ENCODE measurements around the gene DOCK2. TPM values are rescaled to one million over a fixed set of nuclear protein-coding genes. Genes with fewer than 3 reads are reported as not detected.

Gene DOCK2
- total RNA-seq, 1 experiment from 2014 or later = 4.6 TPM

DNA sequence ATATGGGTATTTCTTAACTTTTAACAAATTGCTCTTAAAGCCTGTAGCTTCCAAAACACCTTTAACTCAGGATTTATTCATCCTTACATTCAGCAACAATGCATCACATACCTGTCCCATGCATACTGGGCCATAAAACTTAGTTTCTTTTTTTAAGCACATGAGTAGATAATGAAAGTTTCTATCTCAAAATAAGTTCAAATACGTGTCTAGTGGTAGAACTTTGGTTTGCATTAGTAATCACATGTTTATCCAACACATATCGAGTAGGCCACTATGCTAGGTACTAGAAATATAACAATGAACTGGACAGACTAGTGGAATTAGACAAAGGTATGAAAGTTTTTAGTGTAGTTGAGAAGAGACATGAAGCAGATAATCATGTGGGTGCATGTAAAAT is 99.6 kb downstream of the DOCK2 start:
- no peak overlapping the region for H3K4me3 Mint-ChIP-seq
- no peak overlapping the region for H3K27ac Mint-ChIP-seq
- H3K27me3 Mint-ChIP-seq (ENCODE audit: low read depth) = no peaks in the 10 kb centered on the region
- peaks cover 3% of the 10 kb centered on the region; the same call in 1 of the 2 replicates for H3K36me3 Mint-ChIP-seq
- POLR2A ChIA-PET = no interaction called here
- CTCF ChIA-PET = no interaction called here
- H3K4me1 Mint-ChIP-seq = no peaks in the 10 kb centered on the region
- H3K9me3 Mint-ChIP-seq = peaks cover 4% of the 10 kb centered on the region
- ATAC-seq (no peak), DNase-seq (ENCODE audit: low spot score) (no peak)
- TF ChIP-seq SP1 (CRISPR knock-in tag; conservative IDR thresholded peaks at IDR 0.05) (no peak), TEAD4 (CRISPR knock-in tag; IDR thresholded peaks at IDR 0.05) (no peak), ZNF138 (CRISPR knock-in tag; conservative IDR thresholded peaks at IDR 0.05) (no peak), IRF2 (CRISPR knock-in tag; IDR thresholded peaks at IDR 0.05; ENCODE audit: borderline replicate concordance, low read depth) (no peak), OVOL2 (CRISPR knock-in tag; IDR thresholded peaks at IDR 0.05; ENCODE audit: borderline replicate concordance) (no peak)
- TF ChIP-seq, protein P1, sequence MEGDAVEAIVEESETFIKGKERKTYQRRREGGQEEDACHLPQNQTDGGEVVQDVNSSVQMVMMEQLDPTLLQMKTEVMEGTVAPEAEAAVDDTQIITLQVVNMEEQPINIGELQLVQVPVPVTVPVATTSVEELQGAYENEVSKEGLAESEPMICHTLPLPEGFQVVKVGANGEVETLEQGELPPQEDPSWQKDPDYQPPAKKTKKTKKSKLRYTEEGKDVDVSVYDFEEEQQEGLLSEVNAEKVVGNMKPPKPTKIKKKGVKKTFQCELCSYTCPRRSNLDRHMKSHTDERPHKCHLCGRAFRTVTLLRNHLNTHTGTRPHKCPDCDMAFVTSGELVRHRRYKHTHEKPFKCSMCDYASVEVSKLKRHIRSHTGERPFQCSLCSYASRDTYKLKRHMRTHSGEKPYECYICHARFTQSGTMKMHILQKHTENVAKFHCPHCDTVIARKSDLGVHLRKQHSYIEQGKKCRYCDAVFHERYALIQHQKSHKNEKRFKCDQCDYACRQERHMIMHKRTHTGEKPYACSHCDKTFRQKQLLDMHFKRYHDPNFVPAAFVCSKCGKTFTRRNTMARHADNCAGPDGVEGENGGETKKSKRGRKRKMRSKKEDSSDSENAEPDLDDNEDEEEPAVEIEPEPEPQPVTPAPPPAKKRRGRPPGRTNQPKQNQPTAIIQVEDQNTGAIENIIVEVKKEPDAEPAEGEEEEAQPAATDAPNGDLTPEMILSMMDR (IDR thresholded peaks at IDR 0.05) = no peak

DNA sequence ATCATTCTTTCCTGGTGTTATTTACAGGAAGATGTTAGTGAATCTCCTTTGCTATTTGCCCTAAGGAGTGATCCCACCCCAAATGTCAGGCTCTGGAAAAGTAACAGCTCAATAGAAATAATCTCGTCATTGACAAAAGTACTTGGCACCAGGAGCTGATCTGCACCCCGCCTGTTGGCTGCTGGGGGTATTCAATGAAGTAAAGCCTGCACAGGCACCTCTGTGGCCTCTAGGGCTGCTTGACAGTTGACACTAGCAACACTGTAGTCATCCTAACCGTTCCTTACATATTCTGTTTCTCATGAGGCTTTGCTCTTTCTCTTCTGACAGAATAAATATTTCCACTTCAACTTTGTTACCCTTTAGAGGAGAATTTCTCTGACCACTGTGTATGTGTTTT is 103.4 kb downstream of the DOCK2 start:
- ChIA-PET POLR2A (no interaction called here), CTCF (interaction anchor here (0.9 kb wide), 1 partner anchor 240 kb away, joined by 4 read pairs; the partner anchor contains the start of gene INSYN2B)

DNA sequence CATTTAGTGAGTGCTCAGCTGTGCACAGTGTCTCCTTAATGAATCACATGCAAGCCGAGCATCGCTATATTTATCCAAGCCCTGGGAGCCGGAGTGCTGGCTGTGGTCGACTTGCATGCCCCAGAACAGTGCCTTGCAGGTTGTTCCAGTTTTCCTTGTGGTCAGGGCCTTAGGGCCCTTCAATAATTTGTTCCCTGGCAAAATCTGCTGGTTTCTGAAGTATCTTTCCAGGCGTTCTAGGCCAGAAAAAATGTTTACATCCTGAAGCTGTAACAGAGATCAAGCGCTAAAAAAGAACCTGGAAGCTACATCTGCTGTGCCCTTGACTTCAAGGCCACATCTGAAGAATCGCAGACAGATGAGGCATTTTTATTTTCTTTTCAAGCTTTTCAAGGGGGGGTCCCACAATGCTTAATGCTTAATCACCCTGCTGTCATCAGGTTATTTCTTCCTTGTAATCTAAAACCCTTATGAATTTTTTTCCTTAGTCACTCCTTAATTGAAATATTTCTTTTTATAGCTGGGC is 105.8 kb downstream of the DOCK2 start:
- TF ChIP-seq ESRRA (CRISPR knock-in tag; IDR thresholded peaks at IDR 0.05; ENCODE audit: borderline replicate concordance) (no peak), KAT7 (CRISPR knock-in tag; IDR thresholded peaks at IDR 0.05; ENCODE audit: borderline replicate concordance) (no peak), OVOL2 (CRISPR knock-in tag; IDR thresholded peaks at IDR 0.05; ENCODE audit: borderline replicate concordance) (no peak)
- TF ChIP-seq, protein P2, sequence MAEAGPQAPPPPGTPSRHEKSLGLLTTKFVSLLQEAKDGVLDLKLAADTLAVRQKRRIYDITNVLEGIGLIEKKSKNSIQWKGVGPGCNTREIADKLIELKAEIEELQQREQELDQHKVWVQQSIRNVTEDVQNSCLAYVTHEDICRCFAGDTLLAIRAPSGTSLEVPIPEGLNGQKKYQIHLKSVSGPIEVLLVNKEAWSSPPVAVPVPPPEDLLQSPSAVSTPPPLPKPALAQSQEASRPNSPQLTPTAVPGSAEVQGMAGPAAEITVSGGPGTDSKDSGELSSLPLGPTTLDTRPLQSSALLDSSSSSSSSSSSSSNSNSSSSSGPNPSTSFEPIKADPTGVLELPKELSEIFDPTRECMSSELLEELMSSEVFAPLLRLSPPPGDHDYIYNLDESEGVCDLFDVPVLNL (CRISPR knock-in tag; IDR thresholded peaks at IDR 0.05; ENCODE audit: borderline replicate concordance, low read depth) = no peak
- Mint-ChIP-seq H3K9me3 (no peaks in the 10 kb centered on the region), H3K36me3 (no peaks in the 10 kb centered on the region), H3K4me3 (no peak overlapping the region), H3K27me3 (ENCODE audit: low read depth) (no peaks in the 10 kb centered on the region), H3K27ac (no peak overlapping the region), H3K4me1 (peaks cover 18% of the 10 kb centered on the region)
- CTCF ChIA-PET = interaction anchor here (0.7 kb wide), 1 partner anchor 238 kb away, joined by 3 read pairs; the partner anchor contains the start of gene INSYN2B
- DNase-seq (ENCODE audit: low spot score) = no peak
- ATAC-seq = no peak
- POLR2A ChIA-PET = no interaction called here

More for the DNA sequence above, 103.4 kb downstream of the DOCK2 start:
- TF ChIP-seq ZNF121 (CRISPR knock-in tag; IDR thresholded peaks at IDR 0.05) (no peak), ZNF416 (CRISPR knock-in tag; IDR thresholded peaks at IDR 0.05) (no peak), ZNF138 (CRISPR knock-in tag; conservative IDR thresholded peaks at IDR 0.05) (no peak), TEAD4 (CRISPR knock-in tag; IDR thresholded peaks at IDR 0.05) (no peak), CREM (CRISPR knock-in tag; IDR thresholded peaks at IDR 0.05) (no peak), RORB (CRISPR knock-in tag; IDR thresholded peaks at IDR 0.05) (no peak), MXD4 (CRISPR knock-in tag; IDR thresholded peaks at IDR 0.05; ENCODE audit: borderline replicate concordance) (no peak)
- TF ChIP-seq, protein P3, sequence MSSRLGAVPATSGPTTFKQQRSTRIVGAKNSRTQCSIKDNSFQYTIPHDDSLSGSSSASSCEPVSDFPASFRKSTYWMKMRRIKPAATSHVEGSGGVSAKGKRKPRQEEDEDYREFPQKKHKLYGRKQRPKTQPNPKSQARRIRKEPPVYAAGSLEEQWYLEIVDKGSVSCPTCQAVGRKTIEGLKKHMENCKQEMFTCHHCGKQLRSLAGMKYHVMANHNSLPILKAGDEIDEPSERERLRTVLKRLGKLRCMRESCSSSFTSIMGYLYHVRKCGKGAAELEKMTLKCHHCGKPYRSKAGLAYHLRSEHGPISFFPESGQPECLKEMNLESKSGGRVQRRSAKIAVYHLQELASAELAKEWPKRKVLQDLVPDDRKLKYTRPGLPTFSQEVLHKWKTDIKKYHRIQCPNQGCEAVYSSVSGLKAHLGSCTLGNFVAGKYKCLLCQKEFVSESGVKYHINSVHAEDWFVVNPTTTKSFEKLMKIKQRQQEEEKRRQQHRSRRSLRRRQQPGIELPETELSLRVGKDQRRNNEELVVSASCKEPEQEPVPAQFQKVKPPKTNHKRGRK (CRISPR knock-in tag; IDR thresholded peaks at IDR 0.05; ENCODE audit: borderline replicate concordance) = no peak
- TF ChIP-seq, protein P4, sequence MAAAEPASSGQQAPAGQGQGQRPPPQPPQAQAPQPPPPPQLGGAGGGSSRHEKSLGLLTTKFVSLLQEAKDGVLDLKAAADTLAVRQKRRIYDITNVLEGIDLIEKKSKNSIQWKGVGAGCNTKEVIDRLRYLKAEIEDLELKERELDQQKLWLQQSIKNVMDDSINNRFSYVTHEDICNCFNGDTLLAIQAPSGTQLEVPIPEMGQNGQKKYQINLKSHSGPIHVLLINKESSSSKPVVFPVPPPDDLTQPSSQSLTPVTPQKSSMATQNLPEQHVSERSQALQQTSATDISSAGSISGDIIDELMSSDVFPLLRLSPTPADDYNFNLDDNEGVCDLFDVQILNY (CRISPR knock-in tag; IDR thresholded peaks at IDR 0.05) = no peak
- TF ChIP-seq, protein P5, sequence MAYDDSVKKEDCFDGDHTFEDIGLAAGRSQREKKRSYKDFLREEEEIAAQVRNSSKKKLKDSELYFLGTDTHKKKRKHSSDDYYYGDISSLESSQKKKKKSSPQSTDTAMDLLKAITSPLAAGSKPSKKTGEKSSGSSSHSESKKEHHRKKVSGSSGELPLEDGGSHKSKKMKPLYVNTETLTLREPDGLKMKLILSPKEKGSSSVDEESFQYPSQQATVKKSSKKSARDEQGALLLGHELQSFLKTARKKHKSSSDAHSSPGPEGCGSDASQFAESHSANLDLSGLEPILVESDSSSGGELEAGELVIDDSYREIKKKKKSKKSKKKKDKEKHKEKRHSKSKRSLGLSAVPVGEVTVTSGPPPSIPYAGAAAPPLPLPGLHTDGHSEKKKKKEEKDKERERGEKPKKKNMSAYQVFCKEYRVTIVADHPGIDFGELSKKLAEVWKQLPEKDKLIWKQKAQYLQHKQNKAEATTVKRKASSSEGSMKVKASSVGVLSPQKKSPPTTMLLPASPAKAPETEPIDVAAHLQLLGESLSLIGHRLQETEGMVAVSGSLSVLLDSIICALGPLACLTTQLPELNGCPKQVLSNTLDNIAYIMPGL (CRISPR knock-in tag; IDR thresholded peaks at IDR 0.05) = no peak
- TF ChIP-seq, protein P6, sequence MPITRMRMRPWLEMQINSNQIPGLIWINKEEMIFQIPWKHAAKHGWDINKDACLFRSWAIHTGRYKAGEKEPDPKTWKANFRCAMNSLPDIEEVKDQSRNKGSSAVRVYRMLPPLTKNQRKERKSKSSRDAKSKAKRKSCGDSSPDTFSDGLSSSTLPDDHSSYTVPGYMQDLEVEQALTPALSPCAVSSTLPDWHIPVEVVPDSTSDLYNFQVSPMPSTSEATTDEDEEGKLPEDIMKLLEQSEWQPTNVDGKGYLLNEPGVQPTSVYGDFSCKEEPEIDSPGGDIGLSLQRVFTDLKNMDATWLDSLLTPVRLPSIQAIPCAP (CRISPR knock-in tag; IDR thresholded peaks at IDR 0.05) = no peak
- ATAC-seq (peak; percentile 65), DNase-seq (ENCODE audit: low spot score) (no peak)
- Mint-ChIP-seq H3K27me3 (ENCODE audit: low read depth) (no peaks in the 10 kb centered on the region), H3K4me3 (no peak overlapping the region), H3K9me3 (no peaks in the 10 kb centered on the region), H3K4me1 (peaks cover 1% of the 10 kb centered on the region), H3K36me3 (no peaks in the 10 kb centered on the region), H3K27ac (no peak overlapping the region)

All from WTC11 (cell line).